B cell (primary cell): ENCODE data around the gene SNAP47. TPM values are rescaled to one million over a fixed set of nuclear protein-coding genes. Genes with fewer than 3 reads are reported as not detected.

Experiments
- ATAC-seq: fragments of 200-7000 bp; cut with Tn5 transposase; one replicate; pipeline ENCODE4 v1.10.0; 2021; ENCODE audit warnings: low read depth, mild to moderate bottlenecking, moderate number of reproducible peaks, moderate library complexity
- CTCF ChIA-PET: fragments of 350-600 bp; sonication (Branson Sonifier 250); formaldehyde crosslinking; loops from one replicate; lab custom pipeline; 2021; ENCODE audit warnings: antibody characterized with exemption, inconsistent platforms; lab: Charles Lee
- POLR2A ChIA-PET: fragments of 350-600 bp; sonication (Branson Sonifier 250); formaldehyde crosslinking; loops from one replicate; lab custom pipeline; 2021; ENCODE audit warnings: antibody characterized with exemption; lab: Charles Lee
- DNase-seq: peaks from one replicate; pipeline ENCODE4 v3.0.0; 2013
- H2AFZ ChIP-seq: 2 replicates; pipeline ENCODE4 v1.6.1; 2012; ENCODE audit warnings: mild to moderate bottlenecking, low read depth, low read length; ENCODE audit not compliant: insufficient read depth, poor library complexity, severe bottlenecking
- H3K27ac ChIP-seq, 2 donors: 1 replicate in 1 of 2; 2 replicates in 1 of 2; pipeline ENCODE4 v1.5.1; 2012 to 2013; ENCODE audit warnings: low read length in 2 of 2, mild to moderate bottlenecking in 2 of 2, moderate library complexity in 1 of 2
- H3K27me3 ChIP-seq, 4 experiments: fragments of 200-600 bp in 1 of 4; sonication (generic) in 1 of 4; replicated peaks in 1 of 4; 1 replicate in 2 of 4; 2 replicates in 2 of 4; pipeline versions ENCODE4 v1.6.1 to v1.7.0; 2013 to 2016; ENCODE audit warnings: low read length in 3 of 4, mild to moderate bottlenecking in 2 of 4, mixed read lengths in 1 of 4, moderate library complexity in 1 of 4; ENCODE audit not compliant: insufficient read depth in 4 of 4, control insufficient read depth in 3 of 4; ENCODE audit errors: control extremely low read depth in 1 of 4
- H3K36me3 ChIP-seq, 2 experiments: replicated peaks in 1 of 2; 1 replicate in 1 of 2; 2 replicates in 1 of 2; pipeline versions ENCODE4 v1.6.1 to v1.7.1; 2013; ENCODE audit warnings: low read length in 1 of 2; ENCODE audit not compliant: insufficient read depth in 2 of 2, control insufficient read depth in 1 of 2; ENCODE audit errors: control extremely low read depth in 1 of 2, extremely low read depth in 1 of 2
- H3K4me1 ChIP-seq, 2 donors: fragments of 200-600 bp in 1 of 2; sonication (generic) in 1 of 2; 1 replicate in 1 of 2; 2 replicates in 1 of 2; pipeline versions ENCODE4 v1.5.1 to v1.6.1; 2013 to 2017; ENCODE audit warnings: low read length in 2 of 2; ENCODE audit not compliant: control insufficient read depth in 2 of 2, insufficient read depth in 2 of 2
- H3K4me2 ChIP-seq: replicated peaks from 2 replicates; pipeline ENCODE3; 2012; ENCODE audit warnings: mild to moderate bottlenecking, low read depth, low read length; ENCODE audit not compliant: poor library complexity, severe bottlenecking
- H3K4me3 ChIP-seq, 5 experiments: fragments of 200-600 bp in 1 of 5; sonication (generic) in 1 of 5; 1 replicate in 3 of 5; 2 replicates in 2 of 5; pipeline versions ENCODE4 v1.5.1 to v1.7.0; 2011 to 2016; ENCODE audit warnings: low read length in 4 of 5, mild to moderate bottlenecking in 4 of 5, low read depth in 2 of 5, control low read depth in 1 of 5, moderate library complexity in 1 of 5; ENCODE audit not compliant: insufficient read depth in 1 of 5; ENCODE audit errors: control extremely low read depth in 1 of 5, extremely low read depth in 1 of 5
- H3K79me2 ChIP-seq: fragments of 200-600 bp; sonication (generic); one replicate; pipeline ENCODE4 v1.6.0; 2016; ENCODE audit warnings: low read length; ENCODE audit not compliant: control insufficient read depth, insufficient read depth
- H3K9ac ChIP-seq: fragments of 200-600 bp; sonication (generic); 2 replicates; pipeline ENCODE4 v1.6.1; 2017; ENCODE audit warnings: mild to moderate bottlenecking, low read length, moderate library complexity
- H3K9me3 ChIP-seq, 3 donors: one replicate each; pipeline versions ENCODE4 v1.6.1 to v1.7.1; 2013; ENCODE audit warnings: low read length in 2 of 3; ENCODE audit not compliant: control insufficient read depth in 2 of 3, insufficient read depth in 1 of 3; ENCODE audit errors: control extremely low read depth in 1 of 3
- H4K20me1 ChIP-seq: 2 replicates; pipeline ENCODE4 v1.6.0; 2012; ENCODE audit warnings: mild to moderate bottlenecking, low read length; ENCODE audit not compliant: insufficient read depth, control insufficient read depth, poor library complexity, severe bottlenecking
- H3K27ac Mint-ChIP-seq: one replicate; pipeline ENCODE4 v1.8.0; 2021; ENCODE audit warnings: mixed read lengths
- H3K27me3 Mint-ChIP-seq: one replicate; pipeline ENCODE4 v1.8.0; 2021; ENCODE audit warnings: mixed read lengths
- H3K4me1 Mint-ChIP-seq: one replicate; pipeline ENCODE4 v1.8.0; 2021; ENCODE audit warnings: mixed read lengths
- H3K4me3 Mint-ChIP-seq: one replicate; pipeline ENCODE4 v1.8.0; 2021; ENCODE audit warnings: mixed read lengths
- H3K9me3 Mint-ChIP-seq: one replicate; pipeline ENCODE4 v1.8.0; 2022; ENCODE audit warnings: mixed read lengths; ENCODE audit not compliant: insufficient read depth
- EZH2 ChIP-seq: IDR thresholded peaks from 2 replicates; pipeline ENCODE4 v1.6.1; 2012; ENCODE audit warnings: borderline replicate concordance, low read depth, mild to moderate bottlenecking, moderate library complexity, low read length; ENCODE audit not compliant: insufficient read depth, poor library complexity, severe bottlenecking
- WGBS: methylation state at CpG from one replicate; pipeline ENCODE4 v1.1.5; 2013; ENCODE audit warnings: missing lambda C conversion rate; ENCODE audit not compliant: insufficient coverage; 5-methylcytosine and 5-hydroxymethylcytosine counted together
- intact Hi-C: fragments of 100-400 bp; cut with micrococcal nuclease; formaldehyde crosslinking; loops from one replicate; pipeline ENCODE4 v1.10.0; 2022
- polyA plus RNA-seq: library from polyadenylated mRNA; depleted of rRNA; stranded (reverse); fragments of >200 nt; gene quantifications from 2 replicates; pipeline ENCODE4 v1.2.3, GENCODE V29; 2012
- total RNA-seq, 2 donors: library from RNA; stranded (reverse); fragments of 120-200 nt in 1 of 2; gene quantifications; 1 replicate in 1 of 2; 2 replicates in 1 of 2; pipeline versions ENCODE4 v1.2.3 to v1.2.4, GENCODE V29; 2013 to 2022
- TF ChIP-seq, protein P1 (sequence below): fragments of 200-600 bp; IDR thresholded peaks from one replicate; pipeline ENCODE4 v1.8.0; 2022; ENCODE audit warnings: antibody characterized with exemption, mild to moderate bottlenecking

The SNAP47 gene
- total and polyA plus RNA-seq, 2 donors (not counting 1 experiment from before 2014, with no cell fraction given): 25.6 to 34.9 TPM

DNA sequence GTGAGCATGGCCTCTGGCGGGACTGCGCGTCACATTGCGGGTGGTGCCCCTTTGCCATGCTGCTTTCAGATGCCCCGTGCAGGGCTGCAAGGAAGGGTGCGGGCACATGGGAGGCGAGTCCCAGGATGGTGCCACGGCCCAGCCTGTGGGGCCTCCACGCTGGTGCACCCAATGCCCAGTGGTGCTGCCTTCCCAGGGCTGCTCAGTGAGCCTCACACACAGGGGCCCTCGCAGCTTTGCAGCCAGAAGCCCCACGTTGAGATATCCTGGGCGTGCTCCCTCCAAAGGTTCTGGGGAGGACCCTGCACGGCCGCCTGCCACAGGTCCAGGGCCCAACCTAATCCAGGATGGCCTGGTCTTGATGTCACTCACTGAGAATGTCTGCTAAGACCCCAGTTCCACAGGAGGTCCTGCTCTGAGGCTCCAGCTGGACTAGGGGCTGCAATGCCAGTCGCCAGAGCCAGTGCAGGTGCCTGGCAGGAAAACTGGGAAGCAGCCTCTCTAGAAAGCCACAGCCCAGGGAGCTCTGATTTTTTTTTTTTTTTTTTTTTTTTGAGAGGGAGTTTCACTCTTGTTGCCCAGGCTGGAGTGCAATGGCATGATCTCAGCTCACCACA lies 46.2 kb downstream of the SNAP47 start:
- intact Hi-C loops: loop anchor here (10.0 kb wide), 1 partner anchor 703 kb away; the partner anchor contains the start of gene RNF187

DNA sequence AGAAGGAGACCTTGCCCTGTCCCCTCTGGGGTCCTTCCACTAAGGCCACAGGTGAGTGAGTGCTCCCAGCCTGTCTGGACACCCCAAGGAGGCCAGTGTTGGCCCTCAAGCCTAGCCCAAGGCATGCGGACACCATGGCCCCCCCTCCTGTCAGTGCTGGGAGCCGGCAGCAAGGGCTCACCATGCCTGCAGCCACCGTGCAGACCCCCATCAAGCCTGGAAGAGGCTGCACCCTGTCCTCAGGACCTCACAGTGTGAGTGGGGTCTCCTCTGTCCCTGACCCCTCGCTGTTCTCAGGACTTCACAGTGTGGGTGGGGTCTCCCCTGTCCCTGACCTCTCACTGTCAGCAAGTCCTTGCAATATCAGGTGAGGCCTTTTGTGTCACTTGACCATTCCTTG lies 47.0 kb downstream of the SNAP47 start:
- H3K4me1 Mint-ChIP-seq: peaks cover 16% of the 10 kb centered on the region
- POLR2A ChIA-PET: no interaction called here
- peaks cover 18 to 22% of the 10 kb centered on the region in 2 donors for H3K4me1 ChIP-seq
- H3K4me3 ChIP-seq: no peak overlapping the region
- H3K4me2 ChIP-seq: no peak overlapping the region
- ATAC-seq (no peak), DNase-seq (no peak)
- no peak overlapping the region for H2AFZ ChIP-seq
- CTCF ChIA-PET: no interaction called here
- no peak overlapping the region for H3K27ac Mint-ChIP-seq
- no peak overlapping the region for H3K4me3 Mint-ChIP-seq
- H3K79me2 ChIP-seq: no peaks in the 10 kb centered on the region
- intact Hi-C loops: loop anchor here (10.0 kb wide), 1 partner anchor 703 kb away; the partner anchor contains the start of gene RNF187
- H3K27me3 ChIP-seq: no peaks in the 10 kb centered on the region
- no peaks in the 10 kb centered on the region for H3K9me3 Mint-ChIP-seq
- H3K9ac ChIP-seq: no peak overlapping the region
- H3K27ac ChIP-seq: no peak overlapping the region
- H3K9me3 ChIP-seq: peaks cover 0 to 17% (median 0%) of the 10 kb centered on the region in 3 donors
- no peaks in the 10 kb centered on the region for H3K27me3 Mint-ChIP-seq
- 94% methylated on average over 4 of the region's 4 CpGs for WGBS
- H4K20me1 ChIP-seq: no peaks in the 10 kb centered on the region
- TF ChIP-seq, protein P1, sequence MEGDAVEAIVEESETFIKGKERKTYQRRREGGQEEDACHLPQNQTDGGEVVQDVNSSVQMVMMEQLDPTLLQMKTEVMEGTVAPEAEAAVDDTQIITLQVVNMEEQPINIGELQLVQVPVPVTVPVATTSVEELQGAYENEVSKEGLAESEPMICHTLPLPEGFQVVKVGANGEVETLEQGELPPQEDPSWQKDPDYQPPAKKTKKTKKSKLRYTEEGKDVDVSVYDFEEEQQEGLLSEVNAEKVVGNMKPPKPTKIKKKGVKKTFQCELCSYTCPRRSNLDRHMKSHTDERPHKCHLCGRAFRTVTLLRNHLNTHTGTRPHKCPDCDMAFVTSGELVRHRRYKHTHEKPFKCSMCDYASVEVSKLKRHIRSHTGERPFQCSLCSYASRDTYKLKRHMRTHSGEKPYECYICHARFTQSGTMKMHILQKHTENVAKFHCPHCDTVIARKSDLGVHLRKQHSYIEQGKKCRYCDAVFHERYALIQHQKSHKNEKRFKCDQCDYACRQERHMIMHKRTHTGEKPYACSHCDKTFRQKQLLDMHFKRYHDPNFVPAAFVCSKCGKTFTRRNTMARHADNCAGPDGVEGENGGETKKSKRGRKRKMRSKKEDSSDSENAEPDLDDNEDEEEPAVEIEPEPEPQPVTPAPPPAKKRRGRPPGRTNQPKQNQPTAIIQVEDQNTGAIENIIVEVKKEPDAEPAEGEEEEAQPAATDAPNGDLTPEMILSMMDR: no peak
- TF ChIP-seq EZH2: no peak
- H3K36me3 ChIP-seq: peaks cover 0 to 17% of the 10 kb centered on the region in 2 experiments

More for the DNA sequence above, 46.2 kb downstream of the SNAP47 start:
- no peak overlapping the region for H3K4me3 Mint-ChIP-seq
- H4K20me1 ChIP-seq: no peaks in the 10 kb centered on the region
- ATAC-seq: no peak
- H3K27me3 Mint-ChIP-seq: no peaks in the 10 kb centered on the region
- H3K4me2 ChIP-seq: no peak overlapping the region
- DNase-seq: no peak
- 96% methylated on average over 14 of the region's 15 CpGs for WGBS
- H3K9me3 Mint-ChIP-seq: no peaks in the 10 kb centered on the region
- no peaks in the 10 kb centered on the region for H3K79me2 ChIP-seq
- H3K9ac ChIP-seq: no peak overlapping the region
- peaks cover 10% of the 10 kb centered on the region for H3K4me1 Mint-ChIP-seq
- ChIA-PET CTCF (no interaction called here), POLR2A (no interaction called here)
- peaks cover 10 to 14% of the 10 kb centered on the region in 2 donors for H3K4me1 ChIP-seq
- no peaks in the 10 kb centered on the region for H3K27me3 ChIP-seq
- H3K27ac ChIP-seq: no peak overlapping the region
- TF ChIP-seq, protein P1: no peak
- TF ChIP-seq EZH2: no peak
- no peak overlapping the region for H3K27ac Mint-ChIP-seq
- H3K4me3 ChIP-seq: no peak overlapping the region
- peaks cover 0 to 17% (median 0%) of the 10 kb centered on the region in 3 donors for H3K9me3 ChIP-seq
- H2AFZ ChIP-seq: no peak overlapping the region
- peaks cover 0 to 18% of the 10 kb centered on the region in 2 experiments for H3K36me3 ChIP-seq
